ENCODE measurements around the gene DMRT3.

DNA sequence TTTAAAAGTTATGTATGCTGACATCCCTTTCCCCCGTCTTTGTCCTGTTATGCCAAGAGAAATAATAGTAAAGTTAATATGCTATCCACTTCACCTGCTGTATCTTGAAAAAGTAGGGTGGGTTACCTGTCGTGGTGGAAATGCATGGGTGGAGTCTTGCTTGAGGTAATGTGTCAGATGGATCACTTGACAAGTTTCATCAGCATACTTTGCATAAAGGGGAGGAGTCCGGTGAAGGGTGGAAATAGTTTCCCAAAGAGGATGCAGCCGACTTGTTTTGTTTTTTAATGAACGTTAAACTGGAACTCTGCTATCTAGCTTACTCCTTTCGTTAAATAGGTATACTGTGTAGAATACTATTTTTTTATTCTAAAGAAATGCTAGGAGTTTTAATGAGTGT lies 9.0 kb upstream of the DMRT3 start:
- TF ChIP-seq, protein P1, sequence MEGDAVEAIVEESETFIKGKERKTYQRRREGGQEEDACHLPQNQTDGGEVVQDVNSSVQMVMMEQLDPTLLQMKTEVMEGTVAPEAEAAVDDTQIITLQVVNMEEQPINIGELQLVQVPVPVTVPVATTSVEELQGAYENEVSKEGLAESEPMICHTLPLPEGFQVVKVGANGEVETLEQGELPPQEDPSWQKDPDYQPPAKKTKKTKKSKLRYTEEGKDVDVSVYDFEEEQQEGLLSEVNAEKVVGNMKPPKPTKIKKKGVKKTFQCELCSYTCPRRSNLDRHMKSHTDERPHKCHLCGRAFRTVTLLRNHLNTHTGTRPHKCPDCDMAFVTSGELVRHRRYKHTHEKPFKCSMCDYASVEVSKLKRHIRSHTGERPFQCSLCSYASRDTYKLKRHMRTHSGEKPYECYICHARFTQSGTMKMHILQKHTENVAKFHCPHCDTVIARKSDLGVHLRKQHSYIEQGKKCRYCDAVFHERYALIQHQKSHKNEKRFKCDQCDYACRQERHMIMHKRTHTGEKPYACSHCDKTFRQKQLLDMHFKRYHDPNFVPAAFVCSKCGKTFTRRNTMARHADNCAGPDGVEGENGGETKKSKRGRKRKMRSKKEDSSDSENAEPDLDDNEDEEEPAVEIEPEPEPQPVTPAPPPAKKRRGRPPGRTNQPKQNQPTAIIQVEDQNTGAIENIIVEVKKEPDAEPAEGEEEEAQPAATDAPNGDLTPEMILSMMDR (conservative IDR thresholded peaks at IDR 0.05 in 1 of 2, IDR thresholded peaks at IDR 0.05 in 1 of 2; ENCODE audit: low read depth in 1 of 2, low read length in 2 of 2), result no peak
- TF ChIP-seq EZH2 (IDR thresholded peaks at IDR 0.05; ENCODE audit: low read length, missing control alignments), result no peak

Measured in fibroblast of lung (primary cell).